GM12864 (cell line): ENCODE measurements around the gene ESPNL.

ENCODE experiments used
- DNase-seq: peaks from one replicate; pipeline ENCODE4 v3.0.0-alpha.2; 2011; ENCODE audit warnings: low read depth
- H3K4me3 ChIP-seq: 2 replicates; pipeline ENCODE4 v1.5.1; 2011; ENCODE audit warnings: mild to moderate bottlenecking, low read depth, low read length, control low read depth
- TF ChIP-seq, protein P1 (sequence below): IDR thresholded peaks from 2 replicates; pipeline ENCODE4 v1.5.1; 2011; ENCODE audit warnings: low read depth, mild to moderate bottlenecking, moderate library complexity, low read length, control low read depth, inconsistent platforms; ENCODE audit errors: missing control alignments

ESPNL gene

DNA sequence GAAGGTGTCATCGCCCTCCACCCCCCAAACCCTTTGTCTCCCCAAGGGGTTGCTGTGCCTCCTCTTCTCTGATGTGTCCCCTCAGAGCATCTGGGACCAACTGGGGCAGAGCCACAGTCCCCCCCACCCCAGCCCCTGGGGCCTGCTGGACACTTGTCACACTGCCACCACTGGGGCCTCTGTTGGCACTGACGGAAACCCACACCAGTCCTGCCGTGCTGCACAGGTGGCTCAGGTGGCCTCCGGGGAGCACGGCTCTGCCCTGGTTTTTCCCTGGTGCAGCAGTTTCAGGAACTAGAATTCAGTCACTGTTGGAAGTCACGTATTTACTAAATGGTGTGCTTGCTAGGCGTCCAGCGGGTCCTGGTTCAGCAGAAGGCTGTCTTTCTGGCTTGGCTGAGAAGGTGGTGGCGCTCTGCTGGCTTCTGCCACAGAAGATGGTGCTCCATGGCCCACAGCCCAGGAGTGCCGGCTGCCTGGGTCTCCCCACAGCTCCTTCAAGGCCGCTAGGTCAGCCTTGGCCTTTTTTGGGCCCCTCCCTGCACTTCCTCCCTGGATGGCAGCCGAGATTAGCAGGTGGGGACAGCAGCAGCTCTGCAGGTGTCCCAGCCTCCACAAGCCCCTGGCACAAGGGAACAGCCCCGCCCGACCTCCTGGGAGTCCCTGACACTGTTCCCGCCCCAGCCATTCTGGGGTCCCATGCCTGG lies 19.8 kb downstream of the ESPNL start:
- TF ChIP-seq, protein P1, sequence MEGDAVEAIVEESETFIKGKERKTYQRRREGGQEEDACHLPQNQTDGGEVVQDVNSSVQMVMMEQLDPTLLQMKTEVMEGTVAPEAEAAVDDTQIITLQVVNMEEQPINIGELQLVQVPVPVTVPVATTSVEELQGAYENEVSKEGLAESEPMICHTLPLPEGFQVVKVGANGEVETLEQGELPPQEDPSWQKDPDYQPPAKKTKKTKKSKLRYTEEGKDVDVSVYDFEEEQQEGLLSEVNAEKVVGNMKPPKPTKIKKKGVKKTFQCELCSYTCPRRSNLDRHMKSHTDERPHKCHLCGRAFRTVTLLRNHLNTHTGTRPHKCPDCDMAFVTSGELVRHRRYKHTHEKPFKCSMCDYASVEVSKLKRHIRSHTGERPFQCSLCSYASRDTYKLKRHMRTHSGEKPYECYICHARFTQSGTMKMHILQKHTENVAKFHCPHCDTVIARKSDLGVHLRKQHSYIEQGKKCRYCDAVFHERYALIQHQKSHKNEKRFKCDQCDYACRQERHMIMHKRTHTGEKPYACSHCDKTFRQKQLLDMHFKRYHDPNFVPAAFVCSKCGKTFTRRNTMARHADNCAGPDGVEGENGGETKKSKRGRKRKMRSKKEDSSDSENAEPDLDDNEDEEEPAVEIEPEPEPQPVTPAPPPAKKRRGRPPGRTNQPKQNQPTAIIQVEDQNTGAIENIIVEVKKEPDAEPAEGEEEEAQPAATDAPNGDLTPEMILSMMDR, result no peak
- H3K4me3 ChIP-seq, result no peak overlapping the region
- no peak for DNase-seq

DNA sequence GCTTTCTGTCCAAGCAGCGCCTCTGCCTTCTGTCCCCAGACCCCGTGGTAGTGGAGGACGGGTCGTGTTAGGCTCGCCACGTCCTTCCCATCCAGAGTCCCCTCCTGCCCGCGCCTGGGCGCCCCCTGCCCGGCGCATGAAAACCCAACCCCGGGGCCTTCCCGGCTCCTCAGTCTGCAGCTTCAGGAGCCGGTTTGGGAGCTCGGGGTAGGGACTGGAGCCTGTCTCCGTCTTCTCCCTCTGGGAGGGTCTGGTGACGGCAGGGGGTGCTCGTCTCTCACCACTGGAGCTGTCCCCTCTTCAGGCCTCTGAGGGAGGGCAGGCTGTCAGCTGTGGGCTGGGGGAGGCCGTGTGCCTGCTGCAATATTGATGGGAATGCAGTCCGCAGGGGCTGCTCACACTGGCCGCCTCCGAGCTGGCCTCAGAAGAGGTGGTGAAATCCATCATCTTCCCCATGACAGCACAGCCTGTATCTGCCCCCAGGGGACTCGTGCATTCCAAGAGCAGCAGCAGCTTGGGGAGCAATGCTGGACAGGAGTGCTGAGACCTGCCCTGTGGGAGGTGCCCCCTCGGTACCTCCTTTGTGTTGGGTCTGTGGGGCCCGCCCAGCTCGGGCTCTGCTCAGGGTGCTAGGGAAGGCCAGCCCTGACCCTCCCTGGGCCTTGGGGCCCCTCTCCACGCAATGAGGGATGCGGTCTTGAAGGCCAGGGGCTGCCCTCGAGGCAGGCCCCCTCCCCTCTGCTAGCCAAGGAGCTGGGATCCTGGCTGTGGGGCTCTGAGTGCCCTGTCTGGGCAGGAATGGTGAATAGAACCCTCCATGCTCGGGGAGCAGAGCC lies 20.5 kb downstream of the ESPNL start:
- TF ChIP-seq, protein P1, result no peak
- DNase-seq, result no peak
- no peak overlapping the region for H3K4me3 ChIP-seq

DNA sequence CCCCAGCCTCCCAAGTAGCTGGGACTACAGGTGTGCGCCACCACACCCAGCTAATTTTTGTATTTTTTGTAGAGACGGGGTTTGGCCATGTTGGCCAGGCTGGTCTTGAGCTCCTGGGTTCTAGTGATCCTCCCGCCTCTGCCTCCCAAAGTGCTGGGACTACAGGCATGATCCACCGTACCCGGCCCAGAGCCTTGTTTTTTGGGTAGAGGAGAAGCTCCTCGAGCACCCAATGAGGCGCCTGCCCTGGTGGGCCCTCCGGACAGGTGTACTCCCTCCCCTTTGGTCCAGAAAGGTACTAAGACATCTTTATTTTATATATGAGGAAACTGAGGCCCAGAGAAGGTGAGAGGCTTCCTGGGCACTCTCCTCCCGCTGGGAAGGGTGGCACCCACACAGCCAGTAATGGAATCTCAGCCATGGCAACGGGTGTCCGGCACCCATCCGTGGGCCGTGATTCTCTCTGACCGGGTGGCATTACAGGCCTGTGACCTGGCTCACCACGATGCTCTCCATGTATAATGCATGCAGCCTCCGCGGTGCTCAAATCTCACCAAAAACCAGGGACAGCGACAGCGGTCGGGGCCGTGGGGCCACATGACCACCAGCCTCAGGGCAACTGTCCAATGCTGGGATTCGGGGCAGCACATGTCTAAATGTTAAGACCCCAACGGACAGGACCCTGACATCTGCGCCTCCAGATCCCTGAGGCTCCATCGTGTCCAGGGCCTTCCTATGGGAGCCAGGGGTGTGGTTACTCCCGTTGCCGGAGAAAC lies 21.6 kb downstream of the ESPNL start:
- no peak for DNase-seq
- TF ChIP-seq, protein P1, result no peak
- H3K4me3 ChIP-seq, result no peak overlapping the region

DNA sequence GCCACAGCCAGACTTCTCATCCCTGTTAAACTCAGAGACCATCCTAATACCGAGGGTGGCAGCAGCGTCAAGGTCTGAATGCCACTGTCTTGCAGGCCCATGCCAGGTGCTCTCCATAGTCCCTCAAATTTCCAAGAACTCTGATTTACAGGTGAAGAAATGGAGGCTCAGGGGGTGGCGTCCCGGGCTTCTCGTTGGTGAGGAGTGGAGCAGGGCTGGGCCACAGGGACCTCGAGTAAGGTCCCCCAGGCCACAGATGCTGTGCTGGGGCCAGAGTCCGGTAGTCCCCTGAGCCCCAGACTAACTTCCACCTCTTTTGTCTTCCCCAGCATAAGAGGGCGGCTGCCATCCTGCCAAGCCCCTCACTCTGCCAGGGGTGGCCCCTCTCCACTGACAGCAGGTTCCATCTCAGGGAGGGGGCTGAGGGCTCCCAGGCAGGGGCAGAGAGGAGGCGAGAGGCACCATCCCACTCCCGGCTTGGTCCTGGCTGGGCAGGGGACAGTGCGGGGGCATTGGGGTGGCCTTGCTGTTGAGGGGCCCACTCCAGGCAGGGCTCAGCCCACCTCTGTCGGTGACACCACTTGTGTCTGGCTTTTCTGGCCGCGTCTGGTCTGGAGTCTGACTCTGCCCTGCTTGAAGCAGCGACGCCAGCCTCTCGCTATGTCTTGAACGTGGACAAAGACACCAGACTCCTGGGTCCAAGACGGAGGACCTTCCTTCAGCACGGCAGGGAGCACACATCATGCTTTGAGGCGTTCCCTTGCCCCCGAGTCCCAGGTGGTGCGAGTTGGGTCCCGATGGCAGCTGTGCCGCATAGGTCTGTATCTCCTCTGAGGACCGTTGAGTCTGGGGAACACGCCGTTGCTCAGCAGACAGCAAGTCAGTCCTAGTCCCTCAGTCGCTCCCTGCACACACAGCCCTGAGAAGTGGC lies 22.4 kb downstream of the ESPNL start:
- no peak overlapping the region for H3K4me3 ChIP-seq
- TF ChIP-seq, protein P1, result no peak
- no peak for DNase-seq

DNA sequence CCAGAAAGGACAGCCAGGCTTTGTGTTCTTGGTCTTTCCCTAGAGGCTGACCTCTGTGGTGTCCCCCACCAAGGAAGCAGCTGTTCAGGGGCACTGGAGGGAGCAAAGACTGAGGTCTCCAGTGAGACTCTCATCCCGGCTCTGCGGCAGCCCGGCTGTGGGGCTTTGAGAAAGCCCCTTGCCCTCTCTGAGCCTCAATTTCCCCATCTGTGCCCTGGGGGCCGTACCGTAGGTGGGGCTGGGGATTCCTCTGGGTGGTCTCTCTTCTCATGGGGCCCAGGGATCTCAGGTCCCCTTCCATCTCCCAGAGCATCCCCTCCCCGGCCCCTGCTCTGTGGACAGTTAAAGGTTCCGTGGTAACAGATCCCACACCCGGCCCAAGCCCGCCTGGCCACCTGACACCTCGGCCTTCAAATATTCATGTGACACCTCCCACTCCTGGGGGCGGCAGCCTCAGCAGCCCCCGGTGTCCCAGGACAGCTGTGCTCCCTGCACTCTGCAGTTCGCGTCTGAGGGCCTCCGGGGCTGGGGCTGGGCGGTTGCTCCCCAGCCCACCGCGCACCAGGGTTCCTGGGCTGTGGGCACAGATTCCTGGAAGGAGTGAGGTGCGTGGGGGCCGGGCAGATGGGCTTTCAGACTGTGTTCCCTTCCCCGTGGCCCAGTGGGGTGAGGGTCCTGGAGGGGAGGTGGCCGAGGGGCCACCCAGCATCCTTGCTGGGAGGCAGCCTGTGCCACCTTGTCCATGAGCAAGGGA lies 23.3 kb downstream of the ESPNL start:
- no peak overlapping the region for H3K4me3 ChIP-seq
- TF ChIP-seq, protein P1, result no peak
- DNase-seq, result no peak
